GM20000 (cell line): ENCODE measurements around the gene GPRIN3.

Source experiments
- DNase-seq: peaks from one replicate; pipeline ENCODE4 v3.0.0; 2012; ENCODE audit warnings: low spot score
- CTCF ChIP-seq: IDR thresholded peaks from 2 replicates; pipeline ENCODE4 v1.5.1; 2012; ENCODE audit warnings: mild to moderate bottlenecking, control low read depth; ENCODE audit errors: extremely low read depth, missing control alignments

GPRIN3 gene

GRCh38 chr4:89307446-89308160 lies at the start of gene GPRIN3:
Gene GPRIN3, minus strand, starts transcription at chr4:89307800. Its CDS starts 57,690 bp downstream, at chr4:89250110.
- DNase-seq, result peak; percentile 42
- no peak for TF ChIP-seq CTCF

DNA sequence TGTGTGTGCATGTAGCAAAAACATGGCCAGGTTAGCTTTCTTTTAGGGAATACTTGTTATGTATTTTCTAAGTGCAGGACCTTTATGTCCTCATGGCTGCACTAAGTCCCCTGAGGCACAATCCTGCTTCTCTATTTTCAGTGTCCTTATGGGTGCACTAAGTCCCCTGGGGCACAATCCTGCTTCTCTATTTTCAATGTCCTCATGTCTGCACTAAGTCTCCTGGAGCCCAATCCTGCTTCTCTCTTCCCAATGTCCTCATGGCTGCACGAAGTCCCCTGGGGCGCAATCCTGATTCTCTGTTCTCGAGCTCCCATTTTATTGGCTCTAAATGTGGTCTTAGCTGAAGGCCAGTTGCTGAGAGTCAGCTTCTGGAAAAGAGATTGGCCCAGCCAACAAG lies 49.7 kb upstream of the GPRIN3 start:
- DNase-seq, result no peak
- TF ChIP-seq CTCF, result no peak

DNA sequence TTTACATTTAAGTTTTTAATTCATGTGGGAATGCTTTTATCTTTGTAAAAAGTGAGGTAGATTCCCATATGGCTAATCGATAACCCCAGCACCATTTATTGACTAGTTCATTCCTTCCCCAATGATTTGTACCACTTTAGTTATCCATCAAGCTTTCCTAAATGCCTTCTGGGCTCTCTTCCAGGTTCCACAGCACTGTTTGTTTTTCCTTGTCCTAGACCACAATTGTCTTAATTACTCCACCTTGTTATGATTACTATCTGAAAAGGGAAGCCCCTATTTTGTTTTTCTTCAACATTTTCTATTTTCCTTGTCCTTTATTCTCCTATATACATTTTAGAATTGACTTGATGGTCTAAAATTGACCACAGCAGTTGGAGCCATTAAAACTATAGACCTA lies 48.5 kb upstream of the GPRIN3 start:
- DNase-seq, result no peak
- TF ChIP-seq CTCF, result no peak

DNA sequence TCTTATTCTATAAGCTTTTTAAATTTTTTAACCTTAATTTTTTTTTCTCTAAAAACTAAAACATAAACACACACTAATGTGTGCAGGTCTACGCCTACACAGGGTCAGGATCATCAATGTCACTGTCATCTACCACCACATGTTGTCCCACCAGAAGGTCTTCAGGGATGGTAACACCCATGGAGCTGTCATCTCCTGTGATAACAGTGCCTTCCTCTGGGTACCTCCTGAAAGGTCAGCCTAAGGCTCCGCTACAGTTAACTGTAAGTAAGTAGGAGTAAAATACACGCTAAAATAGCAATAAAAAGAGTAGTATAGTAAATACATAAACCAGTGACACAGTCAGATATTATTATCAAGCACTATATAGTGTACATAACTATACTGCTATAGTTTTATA lies 45.9 kb upstream of the GPRIN3 start:
- no peak for DNase-seq
- no peak for TF ChIP-seq CTCF

GRCh38 chr4:89352541-89352940 lies 44.9 kb upstream of the GPRIN3 start:
- no peak for TF ChIP-seq CTCF
- no peak for DNase-seq

DNA sequence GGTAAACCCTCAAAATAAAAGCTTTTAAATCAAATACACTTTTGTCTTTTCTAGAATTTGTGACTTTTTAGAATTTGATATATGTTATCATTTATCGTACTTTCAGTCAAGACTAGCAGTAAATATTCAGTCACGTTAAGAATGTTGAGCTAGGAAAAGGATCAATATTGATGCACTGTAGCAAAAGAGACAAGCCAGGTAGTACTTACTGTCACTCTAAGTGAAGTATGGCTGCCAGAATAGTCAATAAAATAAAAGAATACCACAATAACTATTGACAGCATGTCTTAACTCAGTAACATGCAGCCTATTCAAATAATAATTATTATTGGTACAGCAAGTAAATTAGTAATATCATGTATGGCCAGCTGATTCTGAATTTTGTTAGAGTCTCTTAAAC lies 43.6 kb upstream of the GPRIN3 start:
- no peak for DNase-seq
- TF ChIP-seq CTCF, result no peak

DNA sequence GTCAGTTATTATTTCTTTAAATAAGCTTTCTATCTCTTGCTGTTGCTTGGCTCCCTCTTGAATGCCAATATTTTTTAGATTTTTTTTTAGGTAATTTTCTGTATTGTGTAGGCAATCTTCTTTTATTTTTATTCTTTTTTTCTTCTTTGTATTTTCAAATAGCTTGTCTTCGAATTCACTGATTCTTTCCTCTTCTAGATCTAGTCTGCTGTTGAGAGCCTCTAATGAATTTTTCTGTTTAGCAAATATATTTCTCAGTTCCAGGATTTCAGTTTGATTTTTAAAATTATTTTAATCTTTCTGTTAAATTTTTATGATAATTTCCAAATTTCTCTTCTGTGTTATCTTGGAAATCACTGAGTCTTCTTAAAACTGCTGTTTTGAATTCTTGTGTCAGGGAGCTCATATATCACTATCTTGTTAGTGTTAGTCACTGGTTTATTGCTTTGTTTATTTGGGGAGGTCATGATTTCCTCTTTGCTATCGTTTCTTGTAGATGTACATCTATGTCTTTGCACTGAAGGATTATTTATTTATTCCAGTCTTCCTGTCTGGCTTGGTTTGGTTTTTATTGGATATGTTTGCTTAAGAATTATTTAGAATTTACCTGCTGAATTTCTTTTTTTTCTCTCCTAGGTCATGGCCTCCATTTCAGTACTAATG lies 39.9 kb upstream of the GPRIN3 start:
- TF ChIP-seq CTCF, result no peak
- no peak for DNase-seq
